KMS-11 (cell line): ENCODE measurements around the gene AHCY.
"Not testable (repeated sequence)": the region's sequence is repeated elsewhere in the genome, so short reads cannot be mapped to it uniquely, and the experiment has no call there.

Experiments used
- H2AFZ ChIP-seq: fragments of 200-600 bp; sonication (generic); 2 replicates; pipeline ENCODE4 v1.6.1; 2016; ENCODE audit warnings: antibody characterized with exemption, mixed run types, low read depth
- H3K27ac ChIP-seq: fragments of 200-600 bp; sonication (generic); 2 replicates; pipeline ENCODE4 v1.6.1; 2016; ENCODE audit warnings: mild to moderate bottlenecking, mixed run types
- H3K27me3 ChIP-seq: fragments of 200-600 bp; sonication (generic); 2 replicates; pipeline ENCODE4 v1.6.1; 2017; ENCODE audit warnings: mild to moderate bottlenecking, low read depth, mixed run types, moderate library complexity; ENCODE audit not compliant: insufficient read depth
- H3K36me3 ChIP-seq: fragments of 200-600 bp; sonication (generic); 2 replicates; pipeline ENCODE4 v1.6.1; 2017; ENCODE audit warnings: mild to moderate bottlenecking, mixed run types; ENCODE audit not compliant: insufficient read depth
- H3K4me1 ChIP-seq: fragments of 200-600 bp; sonication (generic); 2 replicates; pipeline ENCODE4 v1.6.1; 2016; ENCODE audit warnings: mild to moderate bottlenecking, low read depth, mixed run types; ENCODE audit not compliant: poor library complexity, severe bottlenecking
- H3K4me2 ChIP-seq: fragments of 200-600 bp; sonication (generic); 2 replicates; pipeline ENCODE4 v1.7.0; 2016; ENCODE audit warnings: mild to moderate bottlenecking, mixed run types
- H3K4me3 ChIP-seq: fragments of 200-600 bp; sonication (generic); IDR thresholded peaks from 2 replicates; pipeline ENCODE4 v1.6.1; 2017; ENCODE audit warnings: low read depth, low read length, mixed read lengths; ENCODE audit not compliant: insufficient read depth
- H3K79me2 ChIP-seq: fragments of 200-600 bp; sonication (generic); 2 replicates; pipeline ENCODE4 v1.6.1; 2016; ENCODE audit warnings: low read depth, mixed run types; ENCODE audit not compliant: insufficient read depth
- H3K9ac ChIP-seq: fragments of 200-600 bp; sonication (generic); 2 replicates; pipeline ENCODE4 v1.6.1; 2016; ENCODE audit warnings: mild to moderate bottlenecking, mixed run types
- H4K20me1 ChIP-seq: fragments of 200-600 bp; sonication (generic); 2 replicates; pipeline ENCODE4 v1.6.1; 2016; ENCODE audit warnings: mild to moderate bottlenecking, mixed run types; ENCODE audit not compliant: insufficient read depth
- TF ChIP-seq, protein P1 (sequence below): fragments of 200-600 bp; sonication (generic); conservative IDR thresholded peaks from 2 replicates; pipeline ENCODE4 v1.6.1; 2017; ENCODE audit warnings: low read depth, mild to moderate bottlenecking, antibody characterized with exemption, low read length, moderate library complexity, mixed read lengths

AHCY gene

GRCh38 chr20:34332262-34332920, 29.2 kb upstream of the AHCY start:
- Histone ChIP-seq H3K36me3 (no peaks in the 10 kb centered on the region), H3K4me3 (no peak overlapping the region), H4K20me1 (no peaks in the 10 kb centered on the region), H3K27me3 (no peaks in the 10 kb centered on the region), H2AFZ (no peak overlapping the region), H3K79me2 (no peaks in the 10 kb centered on the region), H3K9ac (no peak overlapping the region), H3K27ac (no peak overlapping the region), H3K4me2 (no peak overlapping the region), H3K4me1 (peaks cover 16% of the 10 kb centered on the region)
- TF ChIP-seq, protein P1, sequence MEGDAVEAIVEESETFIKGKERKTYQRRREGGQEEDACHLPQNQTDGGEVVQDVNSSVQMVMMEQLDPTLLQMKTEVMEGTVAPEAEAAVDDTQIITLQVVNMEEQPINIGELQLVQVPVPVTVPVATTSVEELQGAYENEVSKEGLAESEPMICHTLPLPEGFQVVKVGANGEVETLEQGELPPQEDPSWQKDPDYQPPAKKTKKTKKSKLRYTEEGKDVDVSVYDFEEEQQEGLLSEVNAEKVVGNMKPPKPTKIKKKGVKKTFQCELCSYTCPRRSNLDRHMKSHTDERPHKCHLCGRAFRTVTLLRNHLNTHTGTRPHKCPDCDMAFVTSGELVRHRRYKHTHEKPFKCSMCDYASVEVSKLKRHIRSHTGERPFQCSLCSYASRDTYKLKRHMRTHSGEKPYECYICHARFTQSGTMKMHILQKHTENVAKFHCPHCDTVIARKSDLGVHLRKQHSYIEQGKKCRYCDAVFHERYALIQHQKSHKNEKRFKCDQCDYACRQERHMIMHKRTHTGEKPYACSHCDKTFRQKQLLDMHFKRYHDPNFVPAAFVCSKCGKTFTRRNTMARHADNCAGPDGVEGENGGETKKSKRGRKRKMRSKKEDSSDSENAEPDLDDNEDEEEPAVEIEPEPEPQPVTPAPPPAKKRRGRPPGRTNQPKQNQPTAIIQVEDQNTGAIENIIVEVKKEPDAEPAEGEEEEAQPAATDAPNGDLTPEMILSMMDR = no peak

- Histone ChIP-seq H3K4me1 (peaks cover 16% of the 10 kb centered on the region), H3K4me2 (no peak overlapping the region), H3K9ac (no peak overlapping the region), H3K27ac (no peak overlapping the region), H3K36me3 (no peaks in the 10 kb centered on the region), H3K79me2 (no peaks in the 10 kb centered on the region), H3K4me3 (no peak overlapping the region), H2AFZ (no peak overlapping the region), H3K27me3 (no peaks in the 10 kb centered on the region), H4K20me1 (no peaks in the 10 kb centered on the region)
- TF ChIP-seq, protein P1 = no peak
Measured at GRCh38 chr20:34331838-34332237, 28.7 kb upstream of the AHCY start.

GRCh38 chr20:34330861-34331544, 27.8 kb upstream of the AHCY start:
- not testable (repeated sequence) for H4K20me1 ChIP-seq, H3K4me2 ChIP-seq, H3K4me3 ChIP-seq, H3K36me3 ChIP-seq, H3K9ac ChIP-seq, H3K27ac ChIP-seq, H2AFZ ChIP-seq, H3K27me3 ChIP-seq, H3K79me2 ChIP-seq
- peaks cover 16% of the 10 kb centered on the region for H3K4me1 ChIP-seq

GRCh38 chr20:34328928-34329677, 25.9 kb upstream of the AHCY start:
- Histone ChIP-seq H3K36me3 (no peaks in the 10 kb centered on the region), H3K4me2 (no peak overlapping the region), H3K27ac (no peak overlapping the region), H3K4me3 (no peak overlapping the region), H3K27me3 (no peaks in the 10 kb centered on the region), H3K9ac (no peak overlapping the region), H3K79me2 (no peaks in the 10 kb centered on the region), H2AFZ (no peak overlapping the region), H4K20me1 (no peaks in the 10 kb centered on the region), H3K4me1 (peaks cover 13% of the 10 kb centered on the region)
- TF ChIP-seq, protein P1 = no peak

GRCh38 chr20:34328207-34328606, 25.1 kb upstream of the AHCY start:
- H2AFZ ChIP-seq, H3K4me2 ChIP-seq, H3K9ac ChIP-seq, H3K27ac ChIP-seq, H3K27me3 ChIP-seq, H3K4me1 ChIP-seq, H3K79me2 ChIP-seq, H3K4me3 ChIP-seq, H3K36me3 ChIP-seq, H4K20me1 ChIP-seq: not testable (repeated sequence)
